ENCODE measurements around the gene TMPRSS11D. TPM values are rescaled to one million over a fixed set of nuclear protein-coding genes. Genes with fewer than 3 reads are reported as not detected.

TMPRSS11D gene
- total and polyA plus RNA-seq, 2 of the 4 experiments (the other 2 are of a cell fraction) = not detected

- ChIA-PET POLR2A (ENCODE audit: unreplicated experiment) (no interaction called here), CTCF (no interaction called here)
- H4K20me1 ChIP-seq (ENCODE audit: insufficient read depth, low read length) = no peaks in the 10 kb centered on the region
- ATAC-seq (ENCODE audit: low read depth) = no peak
- intact Hi-C loops (cut with micrococcal nuclease) (loop anchor here (5.0 kb wide), 1 partner anchor 150 kb away; no protein-coding TSS in a partner anchor), in situ Hi-C loops (cut with MboI; ENCODE audit: low sequenced_read_pairs) (no loop called here), dilution Hi-C loops (cut with HindIII; ENCODE audit: low sequenced_read_pairs, unreplicated experiment) (no loop called here)
- H3K18ac ChIP-seq (ENCODE audit: low read depth, low read length) = no peak overlapping the region
- no peak overlapping the region for H3K4me2 ChIP-seq (ENCODE audit: low read depth, low read length)
- no peaks in the 10 kb centered on the region for H3K9me3 ChIP-seq (ENCODE audit: control insufficient read depth, insufficient read depth, low read length)
- no peak overlapping the region for H4K91ac ChIP-seq (ENCODE audit: insufficient read depth, low read depth, low read length)
- no peak overlapping the region for H3K23ac ChIP-seq (ENCODE audit: low read depth, low read length)
- H2BK5ac ChIP-seq (ENCODE audit: low read depth, low read length, poor library complexity, severe bottlenecking) = no peak overlapping the region
- no peak overlapping the region for H2AFZ ChIP-seq (replicated peaks; ENCODE audit: low read length, poor library complexity)
- H2BK15ac ChIP-seq (ENCODE audit: low read depth, low read length) = no peak overlapping the region
- no peak overlapping the region for H2AK5ac ChIP-seq (ENCODE audit: low read depth, low read length)
- no peaks in the 10 kb centered on the region for H3K4me1 ChIP-seq (ENCODE audit: control insufficient read depth, insufficient read depth, low read length)
- no peaks in the 10 kb centered on the region for H3K79me1 ChIP-seq (ENCODE audit: low read depth in 1 of 2, low read length in 2 of 2)
- no peak overlapping the region for H2BK20ac ChIP-seq (ENCODE audit: low read depth, low read length)
- no peaks in the 10 kb centered on the region for H3K9me1 ChIP-seq (ENCODE audit: insufficient read depth, low read length)
- no peak overlapping the region for H3K4ac ChIP-seq (ENCODE audit: low read depth, low read length)
- no peak overlapping the region for H4K5ac ChIP-seq (ENCODE audit: low read depth, low read length)
- no CpG with 5 or more reads among the region's 2 CpGs for WGBS, 2 experiments (ENCODE audit: extremely low coverage in 2 of 2, insufficient read length in 1 of 2)
- H3K56ac ChIP-seq (ENCODE audit: extremely low read depth, insufficient read depth, low read length) = no peak overlapping the region
- no peak overlapping the region for H3K27ac ChIP-seq (ENCODE audit: insufficient read depth, low read length)
- no peak for TF ChIP-seq BHLHE40 (IDR thresholded peaks at IDR 0.05; ENCODE audit: low read depth, low read length)
- no peaks in the 10 kb centered on the region for H3K27me3 ChIP-seq (ENCODE audit: control insufficient read depth, insufficient read depth, low read length)
- no peak overlapping the region for H3K4me3 ChIP-seq (ENCODE audit: insufficient read depth, low read depth, low read length)
- DNase-seq = no peak
- BruUV-seq (replicated peaks) = no TSS peak
- no peak overlapping the region for H3K14ac ChIP-seq (replicated peaks; ENCODE audit: low read depth, low read length)
- no peaks in the 10 kb centered on the region for H3K36me3 ChIP-seq (ENCODE audit: control insufficient read depth, insufficient read depth, low read length)
- H4K8ac ChIP-seq (ENCODE audit: low read depth in 2 of 2, low read length in 2 of 2) = no peak overlapping the region
- H2AK9ac ChIP-seq (replicated peaks; ENCODE audit: low read depth, low read length, poor library complexity) = no peak overlapping the region
- no peak overlapping the region for H3K9ac ChIP-seq (ENCODE audit: low read depth, low read length)
- no peak overlapping the region for H2BK120ac ChIP-seq (ENCODE audit: low read depth, low read length)
Measured at GRCh38 chr4:67912080-67912479, 28.3 kb upstream of the TMPRSS11D start.
